ENCODE data around the gene CNP. TPM values are rescaled to one million over a fixed set of nuclear protein-coding genes. Genes with fewer than 3 reads are reported as not detected.

The CNP gene
- total and polyA plus RNA-seq, 10 of the 15 experiments (the other 5 are each of a cell fraction or from before 2014, with no cell fraction given) = 1.8 to 60.7 (median 31.4) TPM

- no peak for TF ChIP-seq NRF1 (conservative IDR thresholded peaks at IDR 0.05; ENCODE audit: low read depth, low read length)
- no peak for TF ChIP-seq KDM1A (IDR thresholded peaks at IDR 0.05; ENCODE audit: borderline replicate concordance)
- TF ChIP-seq CREB1 (IDR thresholded peaks at IDR 0.05; ENCODE audit: low read depth) = no peak
- TF ChIP-seq RUNX3 (IDR thresholded peaks at IDR 0.05; ENCODE audit: low read length) = 0 out of 2 replicates have a peak, but pooled peaks have one; percentile 2
- TF ChIP-seq PBX3 (IDR thresholded peaks at IDR 0.05; ENCODE audit: insufficient replicate concordance, low read depth, low read length) = no peak
- TF ChIP-seq CUX1 (IDR thresholded peaks at IDR 0.05; ENCODE audit: insufficient replicate concordance, low read depth, low read length) = no peak
- no peak for TF ChIP-seq SREBF2 (IDR thresholded peaks at IDR 0.05; ENCODE audit: low read length)
- TF ChIP-seq, protein P1, sequence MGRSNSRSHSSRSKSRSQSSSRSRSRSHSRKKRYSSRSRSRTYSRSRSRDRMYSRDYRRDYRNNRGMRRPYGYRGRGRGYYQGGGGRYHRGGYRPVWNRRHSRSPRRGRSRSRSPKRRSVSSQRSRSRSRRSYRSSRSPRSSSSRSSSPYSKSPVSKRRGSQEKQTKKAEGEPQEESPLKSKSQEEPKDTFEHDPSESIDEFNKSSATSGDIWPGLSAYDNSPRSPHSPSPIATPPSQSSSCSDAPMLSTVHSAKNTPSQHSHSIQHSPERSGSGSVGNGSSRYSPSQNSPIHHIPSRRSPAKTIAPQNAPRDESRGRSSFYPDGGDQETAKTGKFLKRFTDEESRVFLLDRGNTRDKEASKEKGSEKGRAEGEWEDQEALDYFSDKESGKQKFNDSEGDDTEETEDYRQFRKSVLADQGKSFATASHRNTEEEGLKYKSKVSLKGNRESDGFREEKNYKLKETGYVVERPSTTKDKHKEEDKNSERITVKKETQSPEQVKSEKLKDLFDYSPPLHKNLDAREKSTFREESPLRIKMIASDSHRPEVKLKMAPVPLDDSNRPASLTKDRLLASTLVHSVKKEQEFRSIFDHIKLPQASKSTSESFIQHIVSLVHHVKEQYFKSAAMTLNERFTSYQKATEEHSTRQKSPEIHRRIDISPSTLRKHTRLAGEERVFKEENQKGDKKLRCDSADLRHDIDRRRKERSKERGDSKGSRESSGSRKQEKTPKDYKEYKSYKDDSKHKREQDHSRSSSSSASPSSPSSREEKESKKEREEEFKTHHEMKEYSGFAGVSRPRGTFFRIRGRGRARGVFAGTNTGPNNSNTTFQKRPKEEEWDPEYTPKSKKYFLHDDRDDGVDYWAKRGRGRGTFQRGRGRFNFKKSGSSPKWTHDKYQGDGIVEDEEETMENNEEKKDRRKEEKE (IDR thresholded peaks at IDR 0.05) = no peak
- TF ChIP-seq PAX5 (IDR thresholded peaks at IDR 0.05; ENCODE audit: borderline replicate concordance, low read depth, low read length) = peak; percentile 59; the same call in 1 of the 2 replicates
- TF ChIP-seq MYB (IDR thresholded peaks at IDR 0.05; ENCODE audit: borderline replicate concordance, low read depth, low read length) = no peak
- TF ChIP-seq SRF (IDR thresholded peaks at IDR 0.05; ENCODE audit: low read depth in 2 of 2, low read length in 2 of 2) = no peak
- no peak for TF ChIP-seq BRCA1 (IDR thresholded peaks at IDR 0.05; ENCODE audit: low read depth, low read length)
- TF ChIP-seq ATF3 (IDR thresholded peaks at IDR 0.05; ENCODE audit: borderline replicate concordance, extremely low read depth, low read depth, low read length) = no peak
- 0 out of 2 replicates have a peak, but pooled peaks have one; percentile 46 for TF ChIP-seq TARDBP (IDR thresholded peaks at IDR 0.05; ENCODE audit: borderline replicate concordance)
- no peak for TF ChIP-seq PML (IDR thresholded peaks at IDR 0.05; ENCODE audit: low read length)
- peak; percentile 53 for TF ChIP-seq POLR2A (IDR thresholded peaks at IDR 0.05; ENCODE audit: low read depth, low read length)
- TF ChIP-seq, protein P2, sequence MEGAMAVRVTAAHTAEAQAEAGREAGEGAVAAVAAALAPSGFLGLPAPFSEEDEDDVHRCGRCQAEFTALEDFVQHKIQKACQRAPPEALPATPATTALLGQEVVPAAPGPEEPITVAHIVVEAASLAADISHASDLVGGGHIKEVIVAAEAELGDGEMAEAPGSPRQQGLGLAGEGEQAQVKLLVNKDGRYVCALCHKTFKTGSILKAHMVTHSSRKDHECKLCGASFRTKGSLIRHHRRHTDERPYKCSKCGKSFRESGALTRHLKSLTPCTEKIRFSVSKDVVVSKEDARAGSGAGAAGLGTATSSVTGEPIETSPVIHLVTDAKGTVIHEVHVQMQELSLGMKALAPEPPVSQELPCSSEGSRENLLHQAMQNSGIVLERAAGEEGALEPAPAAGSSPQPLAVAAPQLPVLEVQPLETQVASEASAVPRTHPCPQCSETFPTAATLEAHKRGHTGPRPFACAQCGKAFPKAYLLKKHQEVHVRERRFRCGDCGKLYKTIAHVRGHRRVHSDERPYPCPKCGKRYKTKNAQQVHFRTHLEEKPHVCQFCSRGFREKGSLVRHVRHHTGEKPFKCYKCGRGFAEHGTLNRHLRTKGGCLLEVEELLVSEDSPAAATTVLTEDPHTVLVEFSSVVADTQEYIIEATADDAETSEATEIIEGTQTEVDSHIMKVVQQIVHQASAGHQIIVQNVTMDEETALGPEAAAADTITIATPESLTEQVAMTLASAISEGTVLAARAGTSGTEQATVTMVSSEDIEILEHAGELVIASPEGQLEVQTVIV (IDR thresholded peaks at IDR 0.05; ENCODE audit: borderline replicate concordance, partially characterized antibody) = no peak
These were observed 736 bp downstream of the CNP start (continued) for GRCh38 chr17:41967141-41967920.
